A375 (cell line): ENCODE data around the gene CCR8. TPM values are rescaled to one million over a fixed set of nuclear protein-coding genes. Genes with fewer than 3 reads are reported as not detected.

Source experiments
- total RNA-seq: library from RNA; depleted of rRNA; stranded (reverse); fragments of >200 nt; shearing (Covaris generic); gene quantifications from 2 replicates; pipeline ENCODE4 v1.2.3, GENCODE V29; 2014; rRNA removed

Gene CCR8
- not detected in 2 replicates for total RNA-seq

GRCh38 chr3:39329493-39329892 is at the start of gene CCR8:
Gene CCR8, plus strand, starts transcription at chr3:39329709. Its CDS starts 2,623 bp downstream, at chr3:39332332.

GRCh38 chr3:39279745-39280517 is 49.6 kb upstream of the CCR8 start, which contains the start of gene CX3CR1:
Gene CX3CR1, minus strand, starts transcription at chr3:39280036. Its CDS starts 13,527 bp downstream, at chr3:39266509.

Other genes with a start within 250 kb of the CCR8 start
- gene GORASP1, start 222.1 kb upstream of the CCR8 start, total RNA-seq = 33.9 and 44.1 TPM in 2 replicates
- 2.6 and 3.9 TPM in 2 replicates for gene TTC21A, start 222.0 kb upstream of the CCR8 start, total RNA-seq
- gene CSRNP1, start 176.1 kb upstream of the CCR8 start, total RNA-seq = 51.4 and 61.8 TPM in 2 replicates
- not detected in 2 replicates for gene XIRP1, start 137.1 kb upstream of the CCR8 start, total RNA-seq
- gene CX3CR1, start 49.7 kb upstream of the CCR8 start, total RNA-seq = not detected in 2 replicates
- gene SLC25A38, start 53.7 kb downstream of the CCR8 start, total RNA-seq = 28.7 and 31.1 TPM in 2 replicates
- gene RPSA, start 77.0 kb downstream of the CCR8 start, total RNA-seq = 2,957 and 3,011 TPM in 2 replicates
- gene MOBP, start 138.0 kb downstream of the CCR8 start, total RNA-seq = not detected in 2 replicates